NB4 (cell line): ENCODE results near the gene WTAP.
"Not testable (repeated sequence)": the region's sequence is repeated elsewhere in the genome, so short reads cannot be mapped to it uniquely, and the experiment has no call there.

Experiments
- DNase-seq: peaks from one replicate; pipeline ENCODE4 v3.0.0; 2010; ENCODE audit warnings: low read depth
- H3K4me3 ChIP-seq: one replicate; pipeline ENCODE4 v1.5.1; 2011; ENCODE audit warnings: mild to moderate bottlenecking, low read depth, low read length, moderate library complexity
- CTCF ChIP-seq: IDR thresholded peaks from one replicate; pipeline ENCODE4 v1.5.1; 2012; ENCODE audit warnings: low read depth, low read length
- MAX ChIP-seq: IDR thresholded peaks from 2 replicates; pipeline ENCODE4 v1.6.1; 2011; ENCODE audit warnings: low read depth, low read length
- MYC ChIP-seq: IDR thresholded peaks from 2 replicates; pipeline ENCODE4 v1.6.1; 2011; ENCODE audit warnings: low read depth, low read length
- POLR2A ChIP-seq: IDR thresholded peaks from 2 replicates; pipeline ENCODE4 v1.6.1; 2011; ENCODE audit warnings: mild to moderate bottlenecking; ENCODE audit not compliant: insufficient read length; ENCODE audit errors: extremely low read depth

The WTAP gene

GRCh38 chr6:159745081-159745480, 17.8 kb downstream of the WTAP start:
- TF ChIP-seq MYC (no peak), POLR2A (no peak), MAX (no peak), CTCF (no peak)
- H3K4me3 ChIP-seq, result no peak overlapping the region
- no peak for DNase-seq

- TF ChIP-seq POLR2A (no peak), MAX (no peak), MYC (no peak), CTCF (no peak)
- DNase-seq, result no peak
- no peak overlapping the region for H3K4me3 ChIP-seq
These were observed 19.5 kb downstream of the WTAP start for GRCh38 chr6:159746759-159747158.

- DNase-seq, result not testable (repeated sequence)
These were observed 20.8 kb downstream of the WTAP start for GRCh38 chr6:159748127-159748526.

GRCh38 chr6:159751448-159751847, 24.1 kb downstream of the WTAP start:
- TF ChIP-seq CTCF (no peak), POLR2A (no peak), MYC (no peak), MAX (no peak)
- DNase-seq, result no peak

More at GRCh38 chr6:159748127-159748526, 20.8 kb downstream of the WTAP start:
- H3K4me3 ChIP-seq, result not testable (repeated sequence)

GRCh38 chr6:159753081-159753872, 26.0 kb downstream of the WTAP start:
- DNase-seq, result no peak
- no peak overlapping the region for H3K4me3 ChIP-seq
- TF ChIP-seq CTCF, result no peak
- TF ChIP-seq POLR2A, result no peak
- no peak for TF ChIP-seq MYC
- TF ChIP-seq MAX, result no peak

More at GRCh38 chr6:159751448-159751847, 24.1 kb downstream of the WTAP start:
- H3K4me3 ChIP-seq, result no peak overlapping the region

- TF ChIP-seq CTCF, result no peak
- TF ChIP-seq MAX, result no peak
- TF ChIP-seq MYC, result no peak
- TF ChIP-seq POLR2A, result no peak
- H3K4me3 ChIP-seq, result no peak overlapping the region
- DNase-seq, result no peak
These were observed 27.1 kb downstream of the WTAP start for GRCh38 chr6:159754401-159754800.
